GM18519 (cell line): ENCODE data around the gene ADAM8.
"Not testable (repeated sequence)": the region's sequence is repeated elsewhere in the genome, so short reads cannot be mapped to it uniquely, and the experiment has no call there.

ENCODE experiments used
- ATAC-seq: cut with Tn5 transposase; IDR thresholded peaks from one replicate; pipeline ENCODE4 v1.9.1; 2021; ENCODE audit warnings: mild to moderate bottlenecking, moderate library complexity; ENCODE audit not compliant: unreplicated experiment, low FRiP score

Gene ADAM8

DNA sequence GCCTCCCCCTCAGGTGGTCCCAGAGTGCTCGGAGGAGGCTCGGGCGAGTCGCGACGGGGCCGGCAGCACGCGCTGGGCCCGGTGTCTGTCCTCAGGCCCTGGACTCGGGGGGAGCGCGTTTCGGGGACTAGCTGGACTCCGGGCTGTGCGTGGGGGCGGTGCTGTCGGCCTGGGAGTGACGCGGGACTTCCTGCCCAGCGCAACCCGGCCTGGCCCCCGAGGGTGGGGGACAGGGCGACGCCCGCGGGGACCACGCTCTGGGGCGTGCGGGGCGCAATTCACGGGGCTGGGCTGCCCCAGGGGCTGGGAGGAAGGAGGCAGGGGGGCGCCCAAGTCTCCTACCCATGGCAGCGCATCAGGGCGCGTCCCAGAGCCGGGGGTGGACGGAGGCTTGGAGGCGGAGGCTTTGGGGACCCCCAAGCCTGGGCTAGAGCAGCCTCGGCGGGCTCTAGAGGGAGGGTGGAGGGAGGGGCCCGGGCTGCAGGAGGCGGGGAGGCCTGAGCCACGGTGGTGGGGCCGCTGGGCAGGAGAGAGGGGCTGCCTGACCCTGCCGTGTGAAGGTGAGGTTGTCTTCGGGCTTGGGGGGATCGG is 41.3 kb downstream of the ADAM8 start:
- ATAC-seq, result no peak

GRCh38 chr10:133234796-133235195 is 41.9 kb downstream of the ADAM8 start:
- not testable (repeated sequence) for ATAC-seq

- ATAC-seq, result no peak
Measured at GRCh38 chr10:133231946-133232574, 44.6 kb downstream of the ADAM8 start.

- no peak for ATAC-seq
Measured at GRCh38 chr10:133231244-133231945, 45.3 kb downstream of the ADAM8 start.

DNA sequence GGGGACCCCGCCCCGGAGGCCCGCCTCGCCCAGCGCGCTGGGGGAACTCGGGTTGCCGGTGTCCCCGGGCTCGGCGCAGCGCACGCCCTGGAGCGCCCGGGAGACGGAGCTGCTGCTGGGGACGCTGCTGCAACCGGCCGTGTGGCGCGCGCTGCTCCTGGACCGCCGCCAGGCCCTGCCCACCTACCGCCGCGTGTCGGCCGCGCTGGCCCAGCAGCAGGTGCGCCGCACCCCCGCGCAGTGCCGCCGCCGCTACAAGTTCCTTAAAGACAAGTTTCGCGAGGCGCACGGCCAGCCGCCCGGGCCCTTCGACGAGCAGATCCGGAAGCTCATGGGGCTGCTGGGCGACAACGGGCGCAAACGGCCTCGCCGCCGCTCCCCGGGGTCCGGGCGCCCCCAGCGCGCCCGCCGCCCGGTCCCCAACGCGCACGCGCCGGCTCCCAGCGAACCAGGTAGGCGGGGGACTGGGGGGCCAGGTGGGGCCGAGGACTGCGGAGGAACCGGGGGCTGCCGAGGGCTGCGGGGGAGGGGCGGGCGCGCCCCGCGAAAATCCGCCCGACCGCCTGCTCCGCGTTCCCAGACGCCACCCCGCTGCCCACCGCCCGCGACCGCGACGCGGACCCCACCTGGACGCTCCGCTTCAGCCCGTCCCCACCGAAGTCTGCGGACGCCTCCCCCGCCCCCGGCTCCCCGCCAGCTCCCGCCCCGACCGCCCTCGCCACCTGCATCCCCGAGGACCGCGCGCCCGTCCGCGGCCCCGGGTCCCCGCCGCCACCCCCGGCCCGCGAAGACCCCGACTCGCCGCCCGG is 46.1 kb downstream of the ADAM8 start:
- no peak for ATAC-seq

- ATAC-seq, result no peak
Measured at GRCh38 chr10:133230044-133230361, 46.7 kb downstream of the ADAM8 start, which contains the start of gene UTF1. TSS of gene UTF1 (plus strand) at chr10:133230217. CDS start at chr10:133230289, 72 bp downstream.

DNA sequence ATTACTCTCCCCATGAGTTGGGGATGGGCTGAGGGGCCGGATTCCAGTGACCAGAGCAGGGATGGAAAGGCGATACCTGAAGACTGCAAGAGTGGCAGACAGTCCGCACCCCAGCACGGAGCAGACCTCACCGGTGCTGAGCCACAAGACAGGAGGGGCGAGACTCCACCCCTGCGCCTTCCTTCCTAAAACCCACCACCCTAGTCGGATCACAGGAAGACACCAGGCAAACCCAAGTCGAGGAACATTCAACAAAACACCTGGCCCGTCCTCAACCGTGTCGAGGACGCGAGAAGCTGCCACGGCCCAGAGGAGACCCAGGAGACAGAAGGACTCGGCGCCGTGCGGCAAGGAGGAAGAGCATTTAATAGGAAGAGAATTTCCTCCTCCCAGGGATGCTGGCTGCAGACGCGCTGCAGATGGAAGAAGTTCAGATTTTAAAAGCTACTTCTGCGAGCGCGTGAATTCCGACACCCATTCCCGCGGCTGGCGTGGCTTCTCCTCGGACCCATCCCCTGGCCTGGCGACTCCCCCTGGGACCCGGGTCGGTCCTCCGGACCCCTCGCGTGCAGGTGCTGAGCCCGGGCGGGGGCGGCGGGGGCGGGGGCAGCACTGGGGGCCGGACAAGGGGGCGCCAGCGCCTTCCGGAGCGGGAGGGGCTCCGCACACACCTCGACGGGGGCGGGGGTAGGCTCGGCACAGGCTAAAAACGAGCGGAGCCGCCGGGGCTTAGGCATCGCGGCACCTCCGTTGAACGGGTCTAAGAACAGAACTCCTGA is 47.2 kb downstream of the ADAM8 start:
- no peak for ATAC-seq

DNA sequence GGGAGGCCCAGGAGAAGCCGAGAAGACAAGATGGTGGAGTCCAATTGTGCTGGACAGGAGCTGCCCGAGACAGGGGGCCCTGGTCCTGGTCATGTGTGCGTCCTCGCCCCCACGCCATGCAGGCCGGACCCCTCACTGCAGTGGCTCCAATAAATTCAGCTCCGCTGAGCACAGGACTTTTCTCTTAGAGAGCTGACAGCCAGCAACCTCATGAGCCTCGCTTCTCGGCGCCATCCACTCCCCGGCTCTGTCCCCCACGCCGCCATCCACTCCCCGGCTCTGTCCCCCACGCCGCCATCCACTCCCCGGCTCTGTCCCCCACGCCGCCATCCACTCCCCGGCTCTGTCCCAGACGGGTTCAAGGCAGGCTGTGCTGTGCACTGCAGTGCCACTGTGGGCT is 49.4 kb downstream of the ADAM8 start:
- ATAC-seq, result no peak

GRCh38 chr10:133226251-133226808 is 50.3 kb downstream of the ADAM8 start:
- ATAC-seq, result no peak

GRCh38 chr10:133225707-133226191 is 50.9 kb downstream of the ADAM8 start:
- ATAC-seq, result no peak

DNA sequence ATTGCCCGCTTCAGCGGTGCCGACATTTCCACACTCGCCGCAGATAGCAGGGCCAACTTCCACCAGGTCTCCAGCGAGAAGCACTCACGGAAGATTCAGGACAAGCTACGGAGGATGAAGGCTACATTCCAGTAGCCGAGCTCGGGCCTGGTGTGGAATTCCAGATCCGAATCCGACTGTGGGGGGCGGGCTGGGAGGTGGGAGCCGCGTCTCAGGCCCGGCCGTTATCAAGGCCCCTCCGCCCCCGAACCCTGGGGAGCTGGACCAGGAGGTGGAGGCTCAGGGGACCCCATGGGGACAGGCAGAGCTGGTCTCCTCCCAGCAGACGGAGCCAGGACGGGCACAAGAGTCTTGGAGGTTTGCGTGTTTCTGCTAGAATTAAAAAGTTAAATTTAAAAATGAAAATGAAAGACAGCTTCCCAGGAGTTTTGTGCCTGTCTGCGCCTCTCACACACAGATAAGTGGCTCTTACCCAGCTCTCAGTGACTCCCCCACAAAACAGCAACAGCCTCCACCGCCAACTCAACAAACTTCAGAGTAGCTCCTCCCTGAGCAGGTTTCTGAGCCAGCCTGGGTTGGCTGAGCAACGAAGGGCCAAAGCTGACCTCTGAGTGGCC is 51.8 kb downstream of the ADAM8 start:
- no peak for ATAC-seq

DNA sequence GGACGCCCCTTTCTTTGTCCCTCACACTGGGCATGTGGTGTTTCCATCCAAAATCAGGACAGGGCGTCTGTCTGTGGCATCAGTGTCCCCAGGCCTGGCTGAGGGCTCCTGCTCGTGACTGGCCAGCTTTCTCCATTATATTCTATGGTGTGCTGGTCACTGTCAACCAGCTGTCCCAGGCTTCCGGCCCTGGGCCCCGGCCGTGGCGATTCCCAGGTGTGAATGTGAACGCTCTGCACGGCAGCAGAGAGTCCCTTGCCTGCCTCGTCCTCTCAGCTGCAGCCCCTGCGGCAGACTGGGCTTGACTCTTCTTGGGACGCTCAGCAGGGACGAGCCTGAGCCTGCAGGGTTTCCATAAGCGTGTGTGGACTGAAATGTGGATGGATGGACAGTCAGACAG is 52.6 kb downstream of the ADAM8 start:
- ATAC-seq, result no peak

- not testable (repeated sequence) for ATAC-seq
Measured at GRCh38 chr10:133221756-133222155, 54.9 kb downstream of the ADAM8 start.

GRCh38 chr10:133221331-133221730 is 55.3 kb downstream of the ADAM8 start:
- no peak for ATAC-seq

DNA sequence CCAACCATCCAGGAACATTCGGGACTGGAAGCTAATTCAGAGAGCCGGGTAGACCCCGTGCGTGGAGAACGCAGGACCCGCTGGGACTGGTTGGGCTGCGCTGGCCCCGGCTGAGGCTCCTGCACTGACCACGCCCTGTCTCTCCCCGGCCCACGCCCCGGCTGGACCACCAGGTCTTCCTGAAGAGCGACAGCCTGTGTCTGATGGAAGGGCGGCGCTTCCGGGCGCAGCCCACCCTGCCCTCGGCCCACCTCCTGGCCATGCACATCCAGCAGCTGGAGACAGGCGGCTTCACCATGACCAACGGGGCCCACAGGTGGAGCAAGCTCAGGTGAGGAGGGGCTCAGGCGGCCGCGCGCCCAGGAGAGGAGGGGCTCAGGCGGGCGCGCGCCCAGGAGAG is 56.9 kb downstream of the ADAM8 start:
- ATAC-seq, result no peak

DNA sequence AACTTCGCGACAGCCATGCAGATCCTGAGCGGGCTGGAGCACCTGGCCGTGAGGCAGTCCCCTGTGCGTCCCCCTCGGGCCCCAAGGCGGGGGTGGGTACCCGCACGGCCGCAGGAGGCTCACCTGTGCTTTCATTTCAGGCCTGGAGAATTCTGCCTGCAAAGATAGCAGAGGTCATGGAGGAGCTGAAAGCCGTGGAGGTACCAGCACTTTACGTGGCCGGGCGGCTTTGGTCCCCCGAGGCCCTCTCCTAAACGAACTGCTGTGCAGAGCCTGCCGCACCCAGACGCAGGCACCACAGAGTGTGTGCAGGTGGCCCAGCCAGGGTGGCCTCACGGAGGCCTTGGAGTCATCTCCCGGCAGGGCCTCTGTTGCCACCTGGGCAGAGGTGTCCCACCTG is 57.8 kb downstream of the ADAM8 start:
- ATAC-seq, result no peak

GRCh38 chr10:133217800-133218589 is 58.7 kb downstream of the ADAM8 start:
- ATAC-seq, result no peak

DNA sequence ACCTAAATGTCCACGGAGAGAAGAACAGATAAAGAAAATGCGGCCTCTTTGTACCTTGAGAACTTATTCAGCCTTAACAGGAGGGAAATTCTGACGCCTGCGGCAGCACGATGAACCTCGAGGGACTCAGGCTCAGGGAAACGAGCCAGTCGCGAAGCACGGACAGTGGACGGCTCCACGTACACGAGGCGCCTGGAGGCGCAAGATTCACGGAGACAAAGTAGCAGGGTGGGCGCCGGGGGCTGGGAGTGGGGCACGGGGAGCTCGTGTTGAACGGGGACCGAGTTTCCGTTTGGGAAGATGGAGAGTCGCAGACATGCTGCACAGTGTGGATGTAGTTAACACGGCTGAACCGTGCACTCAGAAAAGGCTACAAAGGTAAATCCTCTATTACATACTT is 59.9 kb downstream of the ADAM8 start:
- ATAC-seq, result no peak

GRCh38 chr10:133215586-133215985 is 61.1 kb downstream of the ADAM8 start:
- ATAC-seq, result no peak
